MCF 10A (cell line): ENCODE results near the gene DNAI7. TPM values are rescaled to one million over a fixed set of nuclear protein-coding genes. Genes with fewer than 3 reads are reported as not detected.
A peak's percentile ranks its signal among the peaks of the same experiment; 100 is the strongest.

Experiments used
- BruUV-seq: library from RNA; stranded (reverse); fragments of 400-500 nt; replicated peaks from 2 replicates; lab custom pipeline; 2021; lab: Mats Ljungman, UMichigan
- CTCF ChIA-PET: fragments of 300-600 bp; sonication (Branson Sonifier 250); formaldehyde crosslinking; extraction: SDS; loops from one replicate; lab custom pipeline; 2021; ENCODE audit warnings: antibody characterized with exemption, inconsistent platforms; lab: Yijun Ruan, JAX
- POLR2A ChIA-PET: fragments of 300-600, 350-650 bp; sonication (Branson Sonifier 250); formaldehyde crosslinking; extraction: SDS; loops from one replicate; lab custom pipeline; 2020; ENCODE audit warnings: antibody characterized with exemption, inconsistent platforms; lab: Yijun Ruan, JAX
- DNase-seq: peaks from one replicate; pipeline ENCODE4 v3.0.0-alpha.2; 2018; ENCODE audit not compliant: unreplicated experiment
- H3K27ac Mint-ChIP-seq: one replicate; pipeline ENCODE4 v1.8.0; 2022; ENCODE audit warnings: mild to moderate bottlenecking, low read depth, mixed read lengths; ENCODE audit not compliant: unreplicated experiment
- H3K27me3 Mint-ChIP-seq: one replicate; pipeline ENCODE4 v1.8.0; 2022; ENCODE audit warnings: mixed read lengths; ENCODE audit not compliant: insufficient read depth, unreplicated experiment
- H3K36me3 Mint-ChIP-seq: one replicate; pipeline ENCODE4 v1.8.0; 2022; ENCODE audit warnings: mild to moderate bottlenecking, moderate library complexity, mixed read lengths; ENCODE audit not compliant: insufficient read depth, unreplicated experiment
- H3K4me1 Mint-ChIP-seq: one replicate; pipeline ENCODE4 v1.8.0; 2022; ENCODE audit warnings: mixed read lengths; ENCODE audit not compliant: insufficient read depth, unreplicated experiment
- H3K4me3 Mint-ChIP-seq: one replicate; pipeline ENCODE4 v1.8.0; 2022; ENCODE audit warnings: mild to moderate bottlenecking, moderate library complexity, mixed read lengths; ENCODE audit not compliant: unreplicated experiment
- H3K9me3 Mint-ChIP-seq: one replicate; pipeline ENCODE4 v1.8.0; 2022; ENCODE audit warnings: mixed read lengths; ENCODE audit not compliant: unreplicated experiment
- CTCF ChIP-seq: fragments of 200-600 bp; IDR thresholded peaks from one replicate; pipeline ENCODE4 v1.8.0; 2022; ENCODE audit warnings: antibody characterized with exemption, mild to moderate bottlenecking; ENCODE audit not compliant: unreplicated experiment
- intact Hi-C: fragments of 100-400 bp; cut with micrococcal nuclease; formaldehyde crosslinking; loops from 2 replicates; pipeline ENCODE4 v1.14.1; 2022
- total RNA-seq: library from RNA; stranded (reverse); gene quantifications from 2 replicates; pipeline ENCODE4 v1.2.3, GENCODE V29; 2022

DNAI7 gene
- total RNA-seq, 1 experiment from 2014 or later = 0.14 TPM

- POLR2A ChIA-PET = no interaction called here
- no peak for DNase-seq
- Mint-ChIP-seq H3K36me3 (no peaks in the 10 kb centered on the region), H3K27me3 (no peaks in the 10 kb centered on the region), H3K27ac (no peak overlapping the region), H3K9me3 (no peaks in the 10 kb centered on the region), H3K4me1 (no peaks in the 10 kb centered on the region), H3K4me3 (no peak overlapping the region)
- no peak for TF ChIP-seq CTCF
- intact Hi-C loops = no loop called here
- CTCF ChIA-PET = no interaction called here
- BruUV-seq = no TSS peak
Measured at GRCh38 chr12:25082628-25083027, 112.3 kb downstream of the DNAI7 start.

GRCh38 chr12:25079393-25079792 lies 115.6 kb downstream of the DNAI7 start:
- H3K4me3 Mint-ChIP-seq = no peak overlapping the region

GRCh38 chr12:25074954-25075353 lies 120.0 kb downstream of the DNAI7 start:
- Mint-ChIP-seq H3K9me3 (no peaks in the 10 kb centered on the region), H3K36me3 (no peaks in the 10 kb centered on the region), H3K4me1 (no peaks in the 10 kb centered on the region), H3K27me3 (no peaks in the 10 kb centered on the region), H3K27ac (no peak overlapping the region), H3K4me3 (no peak overlapping the region)
- POLR2A ChIA-PET = interaction anchor here (1.7 kb wide), 1 partner anchor 19 kb away, joined by 3 read pairs; no protein-coding TSS in a partner anchor
- no peak for TF ChIP-seq CTCF
- intact Hi-C loops = no loop called here
- no TSS peak for BruUV-seq
- DNase-seq = no peak
- CTCF ChIA-PET = no interaction called here

More at GRCh38 chr12:25079393-25079792, 115.6 kb downstream of the DNAI7 start:
- H3K4me1 Mint-ChIP-seq = no peaks in the 10 kb centered on the region
- H3K9me3 Mint-ChIP-seq = no peaks in the 10 kb centered on the region
- ChIA-PET POLR2A (interaction anchor here (0.6 to 1.2 kb wide), 2 partner anchors 10 to 26 kb away, joined by 3 read pairs; no protein-coding TSS in a partner anchor), CTCF (interaction anchor here (0.6 kb wide), 1 partner anchor 13 kb away, joined by 4 read pairs; no protein-coding TSS in a partner anchor)
- intact Hi-C loops = no loop called here
- no TSS peak for BruUV-seq
- H3K36me3 Mint-ChIP-seq = no peaks in the 10 kb centered on the region
- H3K27ac Mint-ChIP-seq = no peak overlapping the region
- DNase-seq = no peak
- no peaks in the 10 kb centered on the region for H3K27me3 Mint-ChIP-seq
- TF ChIP-seq CTCF = no peak

GRCh38 chr12:25074113-25074512 lies 120.8 kb downstream of the DNAI7 start:
- CTCF ChIA-PET = interaction anchor here (1.0 to 1.2 kb wide), 2 partner anchors 13 to 26 kb away, joined by 3 read pairs; no protein-coding TSS in a partner anchor
- Mint-ChIP-seq H3K4me3 (no peak overlapping the region), H3K36me3 (no peaks in the 10 kb centered on the region), H3K4me1 (no peaks in the 10 kb centered on the region), H3K27me3 (no peaks in the 10 kb centered on the region), H3K27ac (no peak overlapping the region), H3K9me3 (no peaks in the 10 kb centered on the region)
- no peak for TF ChIP-seq CTCF
- POLR2A ChIA-PET = interaction anchor here (1.7 kb wide), 1 partner anchor 19 kb away, joined by 3 read pairs; no protein-coding TSS in a partner anchor
- intact Hi-C loops = no loop called here
- DNase-seq = peak; percentile 23
- no TSS peak for BruUV-seq
